Endothelial cell of umbilical vein (primary cell): ENCODE data around the gene HSPA9.

Experiments used
- JUN ChIP-seq: IDR thresholded peaks from 2 replicates; pipeline ENCODE4 v1.6.1; 2011; ENCODE audit warnings: borderline replicate concordance, low read depth; ENCODE audit not compliant: insufficient read length, insufficient read depth
- POLR2A ChIP-seq: IDR thresholded peaks from 2 replicates; pipeline ENCODE4 v1.6.1; 2012; ENCODE audit warnings: low read depth, mild to moderate bottlenecking, control low read depth, low read length
- POLR2AphosphoS5 ChIP-seq: IDR thresholded peaks from 2 replicates; pipeline ENCODE4 v1.6.1; 2012; ENCODE audit warnings: low read depth, mild to moderate bottlenecking, control low read depth, low read length, moderate library complexity; ENCODE audit not compliant: insufficient read depth
- TF ChIP-seq, protein P1 (sequence below), 2 donors: IDR thresholded peaks; 1 replicate in 1 of 2; 2 replicates in 1 of 2; pipeline ENCODE4 v1.5.1; 2011; ENCODE audit warnings: low read length in 2 of 2, mild to moderate bottlenecking in 2 of 2, moderate library complexity in 2 of 2, control low read depth in 1 of 2, inconsistent platforms in 1 of 2, low read depth in 1 of 2; ENCODE audit not compliant: insufficient read depth in 1 of 2; ENCODE audit errors: extremely low read depth in 1 of 2

DNA sequence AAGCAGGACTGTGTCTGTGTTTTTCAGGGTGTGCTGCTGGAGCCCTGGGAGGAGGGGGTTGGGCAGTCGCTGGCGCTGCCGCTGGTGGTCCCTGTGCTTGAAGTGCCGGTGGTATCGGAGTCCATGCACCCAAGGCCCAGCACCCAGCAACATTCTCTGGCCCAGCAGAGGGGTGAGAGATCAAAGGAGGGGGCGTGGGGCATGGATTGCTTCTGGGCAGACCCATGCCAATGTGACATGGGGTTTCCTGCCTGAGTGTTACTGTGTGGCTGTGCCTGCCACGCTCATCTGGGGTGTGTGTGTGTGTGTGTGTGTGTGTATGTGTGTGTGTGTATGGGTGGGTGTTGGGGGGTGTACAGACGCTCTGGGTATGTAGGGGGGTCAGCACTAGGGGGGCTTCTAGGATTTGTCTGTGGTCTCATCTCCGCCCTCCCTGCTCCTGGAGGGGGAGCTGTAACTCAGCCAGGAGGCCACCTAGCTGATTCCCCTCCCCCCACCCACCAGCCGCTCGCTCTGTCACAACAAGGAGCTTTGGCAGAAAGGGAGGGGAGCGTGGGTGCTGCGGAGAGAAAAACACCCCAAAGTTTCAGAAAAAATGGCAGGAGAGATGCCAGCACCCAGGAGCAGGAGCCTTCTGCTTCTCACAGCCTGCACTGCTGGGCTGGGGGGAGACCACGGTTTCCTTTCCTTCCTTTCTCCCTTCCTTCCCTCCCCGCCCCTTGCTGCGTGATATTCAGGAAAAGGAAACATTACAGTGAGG lies 35.9 kb upstream of the HSPA9 start:
- TF ChIP-seq, protein P1, sequence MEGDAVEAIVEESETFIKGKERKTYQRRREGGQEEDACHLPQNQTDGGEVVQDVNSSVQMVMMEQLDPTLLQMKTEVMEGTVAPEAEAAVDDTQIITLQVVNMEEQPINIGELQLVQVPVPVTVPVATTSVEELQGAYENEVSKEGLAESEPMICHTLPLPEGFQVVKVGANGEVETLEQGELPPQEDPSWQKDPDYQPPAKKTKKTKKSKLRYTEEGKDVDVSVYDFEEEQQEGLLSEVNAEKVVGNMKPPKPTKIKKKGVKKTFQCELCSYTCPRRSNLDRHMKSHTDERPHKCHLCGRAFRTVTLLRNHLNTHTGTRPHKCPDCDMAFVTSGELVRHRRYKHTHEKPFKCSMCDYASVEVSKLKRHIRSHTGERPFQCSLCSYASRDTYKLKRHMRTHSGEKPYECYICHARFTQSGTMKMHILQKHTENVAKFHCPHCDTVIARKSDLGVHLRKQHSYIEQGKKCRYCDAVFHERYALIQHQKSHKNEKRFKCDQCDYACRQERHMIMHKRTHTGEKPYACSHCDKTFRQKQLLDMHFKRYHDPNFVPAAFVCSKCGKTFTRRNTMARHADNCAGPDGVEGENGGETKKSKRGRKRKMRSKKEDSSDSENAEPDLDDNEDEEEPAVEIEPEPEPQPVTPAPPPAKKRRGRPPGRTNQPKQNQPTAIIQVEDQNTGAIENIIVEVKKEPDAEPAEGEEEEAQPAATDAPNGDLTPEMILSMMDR (IDR thresholded peaks at IDR 0.05; ENCODE audit: extremely low read depth in 1 of 2, insufficient read depth in 1 of 2, low read depth in 1 of 2, low read length in 2 of 2), result no peak
- TF ChIP-seq POLR2A, result no peak
- no peak for TF ChIP-seq POLR2AphosphoS5
- no peak for TF ChIP-seq JUN
